Osteoblast (primary cell): ENCODE measurements around the gene LRMDA. TPM values are rescaled to one million over a fixed set of nuclear protein-coding genes. Genes with fewer than 3 reads are reported as not detected.

Experiments
- DNase-seq: peaks from one replicate; pipeline ENCODE4 v3.0.0; 2011; ENCODE audit warnings: low spot score, mixed read lengths; ENCODE audit not compliant: insufficient read length; ENCODE audit errors: missing footprints
- H2AFZ ChIP-seq: 2 replicates; pipeline ENCODE4 v1.6.0; 2011; ENCODE audit warnings: mild to moderate bottlenecking, low read length
- H3K27ac ChIP-seq: 2 replicates; pipeline ENCODE4 v1.5.1; 2011; ENCODE audit warnings: mild to moderate bottlenecking, low read depth, low read length, moderate library complexity
- H3K27me3 ChIP-seq: 2 replicates; pipeline ENCODE4 v1.6.0; 2012; ENCODE audit warnings: mild to moderate bottlenecking, control low read depth, inconsistent platforms, low read length, moderate library complexity; ENCODE audit not compliant: insufficient read depth
- H3K36me3 ChIP-seq: 2 replicates; pipeline ENCODE4 v1.5.1; 2011; ENCODE audit warnings: mild to moderate bottlenecking, low read length, control low read depth, moderate library complexity; ENCODE audit not compliant: insufficient read depth
- H3K4me1 ChIP-seq: 2 replicates; pipeline ENCODE4 v1.5.1; 2011; ENCODE audit warnings: mild to moderate bottlenecking, low read length, control low read depth, moderate library complexity; ENCODE audit not compliant: insufficient read depth
- H3K4me2 ChIP-seq: 2 replicates; pipeline ENCODE4 v1.6.0; 2011; ENCODE audit warnings: mild to moderate bottlenecking, low read length; ENCODE audit not compliant: insufficient read depth
- H3K4me3 ChIP-seq: fragments of 200-600 bp; sonication (generic); 3 replicates; pipeline ENCODE4 v1.5.1; 2012; ENCODE audit warnings: mild to moderate bottlenecking, low read length, inconsistent platforms; ENCODE audit not compliant: insufficient read depth
- H3K79me2 ChIP-seq: 2 replicates; pipeline ENCODE4 v1.6.0; 2012; ENCODE audit warnings: mild to moderate bottlenecking, low read length, control low read depth, inconsistent platforms; ENCODE audit not compliant: insufficient read depth
- H3K9me3 ChIP-seq: 2 replicates; pipeline ENCODE4 v1.5.1; 2011; ENCODE audit warnings: low read depth, low read length, control low read depth
- H4K20me1 ChIP-seq: 2 replicates; pipeline ENCODE4 v1.6.0; 2012; ENCODE audit warnings: mild to moderate bottlenecking, low read length, control low read depth; ENCODE audit not compliant: insufficient read depth
- CTCF ChIP-seq: IDR thresholded peaks from 2 replicates; pipeline ENCODE4 v1.5.1; 2011; ENCODE audit warnings: mild to moderate bottlenecking, low read depth, low read length, moderate library complexity; ENCODE audit errors: extremely low read depth
- total RNA-seq: library from RNA; depleted of rRNA; stranded (reverse); fragments of >200 nt; gene quantifications from 2 replicates; pipeline ENCODE4 v1.2.3, GENCODE V29; 2012

Gene LRMDA
- total RNA-seq, 1 donor = 18.5 TPM

DNA sequence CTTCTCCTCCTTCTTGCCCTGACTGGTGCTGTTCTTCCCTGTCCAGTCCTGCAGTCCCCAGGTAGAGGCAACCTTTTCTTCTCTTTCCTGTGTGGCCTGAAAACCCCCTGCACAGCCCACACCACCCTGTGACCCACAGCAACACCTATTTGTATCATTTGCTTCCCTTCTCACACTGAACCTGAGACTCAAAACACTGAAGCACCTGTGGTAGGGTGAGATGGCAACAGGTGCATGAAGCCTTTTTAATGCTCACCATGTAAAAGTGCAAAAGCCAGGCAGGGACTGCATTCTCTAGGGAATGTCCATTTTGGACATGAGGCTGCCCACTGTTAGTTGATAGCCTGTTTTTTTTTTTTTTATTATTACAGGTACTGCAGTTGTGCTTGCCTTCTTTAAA, 71.4 kb downstream of the LRMDA start:
- Histone ChIP-seq H3K79me2 (no peaks in the 10 kb centered on the region), H3K27me3 (no peaks in the 10 kb centered on the region), H3K4me1 (peaks cover 8% of the 10 kb centered on the region), H3K9me3 (no peaks in the 10 kb centered on the region), H3K4me2 (no peak overlapping the region), H3K27ac (no peak overlapping the region), H2AFZ (no peak overlapping the region), H3K4me3 (no peak overlapping the region), H3K36me3 (no peaks in the 10 kb centered on the region), H4K20me1 (no peaks in the 10 kb centered on the region)
- DNase-seq = no peak
- TF ChIP-seq CTCF = no peak

DNA sequence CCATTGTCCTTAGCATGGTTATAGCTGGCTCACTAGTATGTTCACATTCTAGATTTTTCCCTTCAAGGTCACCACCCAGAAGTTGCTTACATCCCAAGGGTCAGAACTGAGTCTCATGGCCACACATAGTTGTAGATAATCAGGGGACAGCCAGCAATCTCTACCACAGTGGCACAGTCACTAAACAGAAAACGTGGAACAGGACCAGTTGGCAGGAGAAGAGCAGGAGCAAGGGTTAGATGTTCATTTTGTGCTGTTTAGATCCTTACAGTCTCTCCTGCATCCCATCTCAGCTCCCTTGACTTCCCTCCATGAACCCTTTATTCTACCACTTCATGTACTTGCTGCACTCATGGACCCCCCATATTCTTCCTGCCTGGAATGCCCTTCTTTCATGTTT, 73.9 kb downstream of the LRMDA start:
- H3K4me3 ChIP-seq = no peak overlapping the region
- no peak overlapping the region for H3K4me2 ChIP-seq
- no peaks in the 10 kb centered on the region for H4K20me1 ChIP-seq
- no peaks in the 10 kb centered on the region for H3K36me3 ChIP-seq
- H3K9me3 ChIP-seq = no peaks in the 10 kb centered on the region
- H3K79me2 ChIP-seq = no peaks in the 10 kb centered on the region
- no peaks in the 10 kb centered on the region for H3K27me3 ChIP-seq
- peaks cover 19% of the 10 kb centered on the region for H3K4me1 ChIP-seq
- H2AFZ ChIP-seq = no peak overlapping the region
- no peak for DNase-seq
- no peak overlapping the region for H3K27ac ChIP-seq
- TF ChIP-seq CTCF = no peak

GRCh38 chr10:75505840-75506506, 74.5 kb downstream of the LRMDA start:
- no peak for DNase-seq
- no peak for TF ChIP-seq CTCF
- Histone ChIP-seq H3K4me1 (peaks cover 19% of the 10 kb centered on the region), H2AFZ (no peak overlapping the region), H4K20me1 (no peaks in the 10 kb centered on the region), H3K27me3 (no peaks in the 10 kb centered on the region), H3K27ac (no peak overlapping the region), H3K9me3 (no peaks in the 10 kb centered on the region), H3K79me2 (no peaks in the 10 kb centered on the region), H3K4me3 (no peak overlapping the region), H3K4me2 (no peak overlapping the region), H3K36me3 (no peaks in the 10 kb centered on the region)

GRCh38 chr10:75506930-75507329, 75.5 kb downstream of the LRMDA start:
- DNase-seq = no peak
- H3K79me2 ChIP-seq = no peaks in the 10 kb centered on the region
- no peak overlapping the region for H3K4me3 ChIP-seq
- H3K27me3 ChIP-seq = no peaks in the 10 kb centered on the region
- no peaks in the 10 kb centered on the region for H3K9me3 ChIP-seq
- H3K4me1 ChIP-seq = peaks cover 19% of the 10 kb centered on the region
- H3K27ac ChIP-seq = no peak overlapping the region
- no peak overlapping the region for H3K4me2 ChIP-seq
- H2AFZ ChIP-seq = no peak overlapping the region
- TF ChIP-seq CTCF = no peak
- no peaks in the 10 kb centered on the region for H3K36me3 ChIP-seq
- H4K20me1 ChIP-seq = no peaks in the 10 kb centered on the region
